Measurements from ENCODE around the gene MRPS35.

DNA sequence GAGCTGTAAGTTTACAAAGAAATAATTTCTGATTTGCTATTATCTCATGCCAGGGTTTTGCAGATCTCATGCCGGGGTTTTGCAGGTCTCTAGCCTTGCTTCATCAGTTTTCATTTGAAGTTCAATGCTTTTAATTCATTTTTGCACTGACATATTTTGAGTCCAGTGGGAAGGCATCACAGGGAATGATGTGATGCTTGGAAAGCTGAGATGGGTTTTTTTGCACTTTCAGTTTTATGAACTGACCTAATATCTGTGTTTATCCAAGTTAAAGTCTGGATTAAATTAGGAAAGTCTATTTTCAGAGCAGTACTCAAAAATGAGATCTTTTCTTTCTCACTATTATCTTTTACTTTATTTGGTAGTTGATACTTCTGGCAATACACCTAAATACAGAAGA lies 38.0 kb upstream of the MRPS35 start:
- TF ChIP-seq, protein P1, sequence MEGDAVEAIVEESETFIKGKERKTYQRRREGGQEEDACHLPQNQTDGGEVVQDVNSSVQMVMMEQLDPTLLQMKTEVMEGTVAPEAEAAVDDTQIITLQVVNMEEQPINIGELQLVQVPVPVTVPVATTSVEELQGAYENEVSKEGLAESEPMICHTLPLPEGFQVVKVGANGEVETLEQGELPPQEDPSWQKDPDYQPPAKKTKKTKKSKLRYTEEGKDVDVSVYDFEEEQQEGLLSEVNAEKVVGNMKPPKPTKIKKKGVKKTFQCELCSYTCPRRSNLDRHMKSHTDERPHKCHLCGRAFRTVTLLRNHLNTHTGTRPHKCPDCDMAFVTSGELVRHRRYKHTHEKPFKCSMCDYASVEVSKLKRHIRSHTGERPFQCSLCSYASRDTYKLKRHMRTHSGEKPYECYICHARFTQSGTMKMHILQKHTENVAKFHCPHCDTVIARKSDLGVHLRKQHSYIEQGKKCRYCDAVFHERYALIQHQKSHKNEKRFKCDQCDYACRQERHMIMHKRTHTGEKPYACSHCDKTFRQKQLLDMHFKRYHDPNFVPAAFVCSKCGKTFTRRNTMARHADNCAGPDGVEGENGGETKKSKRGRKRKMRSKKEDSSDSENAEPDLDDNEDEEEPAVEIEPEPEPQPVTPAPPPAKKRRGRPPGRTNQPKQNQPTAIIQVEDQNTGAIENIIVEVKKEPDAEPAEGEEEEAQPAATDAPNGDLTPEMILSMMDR (conservative IDR thresholded peaks at IDR 0.05; ENCODE audit: low read depth, low read length) = no peak
- no peak for TF ChIP-seq EZH2 (IDR thresholded peaks at IDR 0.05; ENCODE audit: low read length, unreplicated experiment)
- TF ChIP-seq EZH2phosphoT487 (IDR thresholded peaks at IDR 0.05; ENCODE audit: borderline replicate concordance, low read length) = no peak
